ENCODE measurements around the gene ZKSCAN1. TPM values are rescaled to one million over a fixed set of nuclear protein-coding genes. Genes with fewer than 3 reads are reported as not detected.
A peak's percentile ranks its signal among the peaks of the same experiment; 100 is the strongest.
"Not testable (repeated sequence)": the region's sequence is repeated elsewhere in the genome, so short reads cannot be mapped to it uniquely, and the experiment has no call there.

Gene ZKSCAN1
- total RNA-seq, 1 donor from 2014 or later = 36.6 TPM

- H3K4me1 ChIP-seq = peaks cover 16% of the 10 kb centered on the region
- intact Hi-C loops (cut with DNase I); H3K27me3 ChIP-seq; H3K27ac ChIP-seq; H3K4me3 ChIP-seq; H3K9me3 ChIP-seq; DNase-seq (ENCODE audit: extremely low spot score in 2 of 2); H3K36me3 ChIP-seq: not testable (repeated sequence)
- TF ChIP-seq POLR2AphosphoS5 (IDR thresholded peaks at IDR 0.05; ENCODE audit: insufficient read depth in 1 of 2, low read depth in 1 of 2) = peak in 1 of 2 donors; percentile 63
Observed at GRCh38 chr7:100012385-100013327, 2.7 kb upstream of the ZKSCAN1 start.

- H3K4me3 ChIP-seq = no peak overlapping the region
- no peaks in the 10 kb centered on the region for H3K27me3 ChIP-seq
- H3K9me3 ChIP-seq = no peaks in the 10 kb centered on the region
- no peak for DNase-seq (ENCODE audit: extremely low spot score in 2 of 2)
- TF ChIP-seq CTCF (IDR thresholded peaks at IDR 0.05) (no peak), POLR2AphosphoS5 (IDR thresholded peaks at IDR 0.05; ENCODE audit: insufficient read depth in 1 of 2, low read depth in 1 of 2) (no peak), POLR2A (IDR thresholded peaks at IDR 0.05) (no peak)
- H3K36me3 ChIP-seq = no peaks in the 10 kb centered on the region
- no peak overlapping the region for H3K27ac ChIP-seq
- H3K4me1 ChIP-seq = peaks cover 23% of the 10 kb centered on the region
- intact Hi-C loops (cut with DNase I) = no loop called here
Observed at GRCh38 chr7:100013328-100013676, 2.1 kb upstream of the ZKSCAN1 start.

GRCh38 chr7:100016215-100016901 lies 962 bp downstream of the ZKSCAN1 start:
- TF ChIP-seq POLR2AphosphoS5 (IDR thresholded peaks at IDR 0.05; ENCODE audit: insufficient read depth in 1 of 2, low read depth in 1 of 2) (no peak), POLR2A (IDR thresholded peaks at IDR 0.05) (no peak), CTCF (IDR thresholded peaks at IDR 0.05) (no peak)
- Histone ChIP-seq H3K4me1 (peaks cover 37% of the 10 kb centered on the region), H3K9me3 (no peaks in the 10 kb centered on the region), H3K36me3 (no peaks in the 10 kb centered on the region), H3K27ac (peak overlapping the region; percentile 98), H3K4me3 (peak overlapping the region; percentile 95 to 98), H3K27me3 (no peaks in the 10 kb centered on the region)
- intact Hi-C loops (cut with DNase I) = no loop called here
- DNase-seq (ENCODE audit: extremely low spot score in 2 of 2) = no peak

- DNase-seq (ENCODE audit: extremely low spot score in 2 of 2) = no peak
- Histone ChIP-seq H3K36me3 (peaks cover 0 to 5% of the 10 kb centered on the region in 2 donors), H3K27ac (peak overlapping the region; percentile 98), H3K27me3 (no peaks in the 10 kb centered on the region), H3K4me1 (peaks cover 47% of the 10 kb centered on the region), H3K4me3 (peak overlapping the region in 1 of 2 donors; percentile 98), H3K9me3 (no peaks in the 10 kb centered on the region)
- intact Hi-C loops (cut with DNase I) = no loop called here
- no peak for TF ChIP-seq CTCF (IDR thresholded peaks at IDR 0.05)
- peak in 1 of 2 donors; percentile 22 for TF ChIP-seq POLR2AphosphoS5 (IDR thresholded peaks at IDR 0.05; ENCODE audit: insufficient read depth in 1 of 2, low read depth in 1 of 2)
Observed at GRCh38 chr7:100017300-100017699, 1.9 kb downstream of the ZKSCAN1 start.

- Histone ChIP-seq H3K36me3 (peaks cover 0 to 5% of the 10 kb centered on the region in 2 donors), H3K9me3 (no peaks in the 10 kb centered on the region), H3K4me1 (peaks cover 48% of the 10 kb centered on the region), H3K4me3 (no peak overlapping the region), H3K27ac (peak overlapping the region; percentile 98), H3K27me3 (no peaks in the 10 kb centered on the region)
- DNase-seq (ENCODE audit: extremely low spot score in 2 of 2) = no peak
- TF ChIP-seq POLR2A (IDR thresholded peaks at IDR 0.05) (no peak), CTCF (IDR thresholded peaks at IDR 0.05) (no peak), POLR2AphosphoS5 (IDR thresholded peaks at IDR 0.05; ENCODE audit: insufficient read depth in 1 of 2, low read depth in 1 of 2) (no peak)
- intact Hi-C loops (cut with DNase I) = no loop called here
Observed at GRCh38 chr7:100017875-100018274, 2.5 kb downstream of the ZKSCAN1 start.
